GM21360 (cell line): ENCODE results near the gene CLSTN2.

Source experiments
- ATAC-seq: cut with Tn5 transposase; IDR thresholded peaks from one replicate; pipeline ENCODE4 v1.9.1; 2021; ENCODE audit warnings: mild to moderate bottlenecking, moderate library complexity; ENCODE audit not compliant: unreplicated experiment

CLSTN2 gene

DNA sequence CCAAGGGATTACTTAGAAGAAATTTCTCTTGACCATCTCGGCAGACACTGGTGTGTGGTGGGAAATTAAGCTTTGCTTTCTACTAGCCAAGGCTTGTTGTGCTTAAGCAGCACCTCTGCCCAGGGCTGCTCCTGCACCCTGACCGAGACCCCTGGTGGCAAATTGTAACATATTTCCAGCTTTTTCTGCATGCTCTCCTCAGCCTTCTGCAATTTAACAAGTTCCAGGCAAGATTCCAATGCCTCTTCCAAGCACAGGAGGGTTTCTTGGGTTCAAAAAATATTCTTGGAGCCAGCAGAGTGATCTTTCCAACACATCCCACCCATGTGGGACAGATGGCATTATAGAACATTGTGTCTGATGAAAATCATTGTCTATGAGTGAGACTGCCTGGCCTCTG, 210.5 kb downstream of the CLSTN2 start:
- no peak for ATAC-seq

DNA sequence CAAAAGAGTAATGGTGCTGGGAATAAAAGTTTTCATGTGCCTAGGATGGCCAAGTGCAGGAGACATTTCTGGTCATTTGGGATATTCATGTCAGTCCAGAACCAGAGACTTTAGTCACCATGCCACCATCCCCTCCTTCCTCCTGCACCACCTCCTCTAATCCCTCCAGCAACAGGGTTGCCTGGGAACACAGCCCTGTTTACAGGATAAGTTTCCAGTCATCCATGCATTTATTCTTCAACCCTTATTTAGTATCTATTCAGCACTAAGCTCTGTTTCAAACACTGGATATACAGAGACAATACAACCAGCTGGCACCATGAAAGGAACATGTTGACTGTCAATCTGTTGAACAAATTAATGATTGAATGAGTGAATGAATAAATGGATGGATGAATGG, 211.7 kb downstream of the CLSTN2 start:
- ATAC-seq: no peak

DNA sequence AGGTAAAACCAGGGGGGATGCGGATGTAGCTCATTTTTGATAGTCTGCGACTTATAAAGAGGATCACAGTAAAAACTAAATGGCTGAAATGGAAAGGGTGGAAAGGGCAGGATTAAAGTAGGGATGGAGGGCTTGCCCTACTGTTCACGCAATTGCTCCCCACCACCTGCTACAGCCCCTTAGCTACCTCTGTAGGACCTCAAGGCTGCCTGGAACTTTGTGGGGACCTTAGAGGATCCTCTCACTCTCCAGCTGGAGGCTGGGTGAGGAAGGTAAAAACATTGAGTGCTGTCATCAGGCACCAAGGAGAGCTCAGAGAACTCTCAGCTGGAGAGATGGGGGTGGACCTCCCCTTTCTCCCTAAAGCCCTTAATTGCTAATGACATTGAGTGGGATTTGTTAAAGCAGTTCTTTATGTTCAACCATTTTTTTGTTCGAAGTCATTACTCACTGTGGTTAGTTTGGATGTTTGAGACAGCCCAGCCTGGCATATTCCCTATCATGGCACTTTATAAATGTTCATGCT, 213.0 kb downstream of the CLSTN2 start:
- no peak for ATAC-seq

GRCh38 chr3:140148824-140149390, 213.9 kb downstream of the CLSTN2 start:
- ATAC-seq: no peak

DNA sequence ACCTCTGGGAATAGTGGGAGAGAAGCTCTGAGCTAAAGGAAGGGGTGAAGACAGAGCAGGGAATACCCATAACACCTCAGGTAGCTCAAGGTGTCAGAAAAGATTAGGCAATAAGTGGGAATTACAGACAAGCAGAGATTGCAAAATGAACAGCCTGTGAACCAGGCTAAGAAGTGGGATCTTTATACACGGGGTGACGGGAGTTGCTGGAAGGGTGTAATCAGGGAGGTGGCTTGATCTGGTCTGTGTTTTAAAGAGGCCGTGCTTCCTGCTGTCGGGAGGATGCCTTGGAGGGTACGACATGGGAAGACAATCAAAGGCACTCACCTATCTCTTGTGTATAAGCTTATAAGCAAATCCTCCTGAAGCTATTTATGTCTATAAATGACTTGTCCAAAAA, 216.3 kb downstream of the CLSTN2 start:
- ATAC-seq: no peak

DNA sequence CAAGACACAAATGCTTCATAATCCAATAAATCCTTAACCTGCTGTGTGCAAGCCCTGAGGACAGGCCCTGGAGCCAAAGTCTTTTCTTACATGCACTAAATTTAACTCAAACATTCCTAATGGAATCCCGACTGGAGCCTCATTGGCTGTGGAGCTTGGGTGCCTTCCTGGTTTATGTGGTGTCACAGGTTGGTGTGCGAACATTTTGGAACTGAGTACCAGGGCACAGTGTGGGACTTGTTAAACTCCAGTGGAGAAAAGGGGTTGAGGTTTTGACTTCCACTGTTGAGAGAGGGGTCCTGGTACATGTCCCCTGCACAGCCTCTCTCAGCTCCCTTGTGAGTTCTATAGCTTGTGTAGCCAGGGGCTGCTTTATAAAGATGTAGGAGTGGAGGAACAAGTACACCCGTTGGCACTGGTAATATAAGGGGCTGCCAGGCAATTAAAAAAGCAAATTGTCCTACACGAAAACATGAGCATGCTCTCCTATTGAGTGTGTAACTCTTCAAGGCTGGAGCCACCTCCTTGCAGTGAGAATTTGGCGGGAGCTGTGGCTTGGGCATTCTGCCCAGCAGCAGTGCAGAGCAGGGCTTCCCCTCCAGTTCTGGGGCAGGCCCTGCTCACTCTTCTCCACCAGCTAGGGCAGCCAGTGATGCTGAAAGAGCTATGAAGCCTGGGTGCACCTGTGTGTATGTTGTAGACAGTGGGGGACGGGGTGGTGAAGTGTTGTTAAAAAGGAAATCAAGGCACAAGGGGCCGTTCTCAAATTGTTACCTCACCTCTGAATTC, 218.1 kb downstream of the CLSTN2 start:
- no peak for ATAC-seq

DNA sequence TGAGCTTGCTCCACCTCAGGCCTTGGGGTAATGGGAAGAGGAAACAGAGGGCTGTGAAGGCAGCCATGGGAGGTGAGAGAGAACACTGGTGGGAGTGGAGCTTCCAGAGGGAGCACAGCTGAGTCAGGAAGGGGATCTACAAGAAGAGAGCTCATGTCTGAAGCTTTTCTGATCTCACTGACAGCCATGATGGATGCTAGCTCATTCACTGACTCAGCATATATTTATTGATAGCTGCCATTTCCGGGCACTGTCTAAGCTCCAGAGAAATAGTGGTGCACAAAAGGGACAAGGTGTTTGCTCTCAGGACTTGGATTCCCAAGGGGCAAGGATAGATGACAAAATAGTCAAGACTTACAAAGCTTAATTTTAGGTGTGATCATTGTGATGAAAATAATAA, 218.8 kb downstream of the CLSTN2 start:
- no peak for ATAC-seq

- no peak for ATAC-seq
Measured at GRCh38 chr3:140157161-140157560, 222.2 kb downstream of the CLSTN2 start.

- ATAC-seq: no peak
Measured at GRCh38 chr3:140159646-140160045, 224.7 kb downstream of the CLSTN2 start.

DNA sequence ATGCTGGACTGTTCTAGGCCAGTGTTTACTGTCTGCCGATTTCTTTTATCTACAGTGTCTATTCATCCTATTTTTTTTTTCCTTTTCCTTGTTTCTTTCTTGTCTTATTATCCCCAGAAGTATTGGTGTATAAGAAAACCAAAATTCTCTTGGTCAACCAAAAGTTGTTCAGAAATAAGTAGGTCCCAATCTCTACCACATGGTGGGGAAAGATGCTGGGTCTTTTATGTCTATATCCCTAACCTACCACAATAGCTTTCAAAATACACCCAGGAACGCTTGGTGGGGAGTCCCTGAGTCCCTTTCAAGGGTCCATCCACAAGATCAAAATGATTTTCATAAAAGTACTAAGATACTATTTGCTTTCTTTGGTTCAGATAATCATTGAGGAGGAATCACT, 225.6 kb downstream of the CLSTN2 start:
- no peak for ATAC-seq

DNA sequence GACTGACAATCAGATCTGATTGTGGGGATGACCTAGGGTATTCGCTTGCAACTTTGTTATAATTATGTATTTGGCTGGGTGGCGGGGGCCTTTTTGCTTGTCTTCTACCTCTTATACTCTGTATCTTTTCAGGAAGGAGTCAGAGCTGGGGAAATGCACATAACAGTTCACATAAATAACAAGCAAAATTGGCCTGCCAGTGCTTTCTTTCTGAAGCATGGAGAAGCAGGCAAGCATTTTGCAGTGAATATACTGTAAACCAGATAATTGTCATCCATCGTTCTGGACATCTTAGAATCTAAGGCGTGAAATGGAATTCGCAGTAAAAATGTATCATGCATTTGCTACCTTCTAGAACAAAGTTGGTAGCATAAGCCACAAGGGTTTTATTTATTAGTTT, 227.6 kb downstream of the CLSTN2 start:
- ATAC-seq: no peak

DNA sequence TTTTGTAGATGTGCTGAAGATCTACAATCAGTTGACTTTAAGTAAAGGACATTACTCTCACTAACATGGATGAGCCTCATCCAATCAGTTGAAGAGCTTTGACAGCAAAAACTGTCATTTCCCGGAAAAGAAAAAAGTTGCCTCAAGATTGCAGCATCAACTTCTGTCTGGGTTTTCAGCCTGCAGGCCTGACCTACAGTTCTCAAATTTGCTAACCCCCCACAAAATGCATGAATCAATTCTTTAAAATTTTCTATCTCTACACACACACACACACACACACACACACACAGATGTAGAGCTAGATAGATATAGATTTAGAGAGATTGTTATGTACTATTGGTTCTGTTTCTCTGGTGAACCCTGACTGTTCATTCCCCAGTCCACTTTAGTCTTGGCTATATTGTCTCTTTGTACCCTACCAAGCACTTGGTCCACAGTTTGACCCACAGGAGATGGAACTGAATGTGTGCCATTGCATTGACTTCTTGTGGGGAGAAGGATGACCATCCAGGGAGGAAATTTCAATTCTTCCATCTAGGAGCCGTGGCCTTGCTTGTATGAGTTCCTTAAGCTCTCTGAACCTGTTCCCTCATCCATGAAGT, 228.3 kb downstream of the CLSTN2 start:
- no peak for ATAC-seq

DNA sequence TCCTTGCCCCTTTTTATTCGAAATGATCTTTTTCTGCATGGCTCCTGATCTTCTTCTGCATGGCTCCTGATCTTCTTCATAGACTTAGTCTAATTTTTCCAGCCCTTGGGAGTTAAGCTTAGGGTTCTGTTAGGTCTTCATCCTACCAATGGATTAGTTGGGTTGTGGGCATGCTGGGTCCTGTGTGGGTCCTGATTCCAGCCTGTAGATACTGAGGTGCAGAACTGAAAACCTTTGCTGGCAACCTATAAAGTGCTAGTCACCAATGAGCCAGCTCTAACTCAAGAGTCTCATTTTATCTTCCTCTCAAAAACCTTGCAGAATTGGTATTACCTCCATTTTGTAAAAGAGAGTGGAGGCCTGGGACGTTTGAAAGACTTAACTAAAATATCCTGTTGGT, 229.2 kb downstream of the CLSTN2 start:
- no peak for ATAC-seq

- ATAC-seq: no peak
Measured at GRCh38 chr3:140164922-140165590, 230.1 kb downstream of the CLSTN2 start.

- no peak for ATAC-seq
Measured at GRCh38 chr3:140165781-140166180, 230.8 kb downstream of the CLSTN2 start.

DNA sequence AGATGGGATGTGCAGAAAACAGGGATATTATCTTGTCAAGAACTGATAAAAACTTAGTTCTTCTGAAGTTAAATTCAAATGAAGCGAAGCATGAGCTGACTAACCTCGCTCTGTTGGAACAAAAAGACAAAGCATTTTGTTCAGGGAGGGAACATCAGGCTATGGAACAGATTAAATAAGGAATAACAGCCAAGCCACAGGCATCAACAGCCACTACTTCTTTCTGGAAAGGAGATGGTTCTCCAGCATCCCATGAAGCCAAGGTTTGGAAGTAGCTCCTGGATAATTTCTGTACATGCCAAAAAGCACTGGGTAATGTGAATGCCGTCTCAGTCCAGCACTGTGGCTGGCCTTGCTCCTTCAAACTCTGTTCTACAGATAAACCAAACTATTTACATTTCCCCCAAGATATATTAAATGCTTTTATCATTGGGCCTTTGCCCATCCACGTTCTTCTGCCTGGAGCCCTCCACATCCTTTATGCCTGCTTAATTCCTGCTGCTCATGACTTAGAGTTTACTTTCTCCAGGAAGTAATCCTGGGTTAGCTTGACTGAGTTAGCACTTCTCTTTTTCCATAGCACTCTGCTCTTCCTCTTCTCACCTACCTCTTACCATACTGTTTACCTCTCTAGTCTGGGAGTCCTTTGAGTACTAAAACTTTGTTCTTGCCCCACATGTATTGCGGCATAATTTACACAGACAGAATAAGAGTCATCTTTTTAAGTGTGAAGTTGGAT, 232.0 kb downstream of the CLSTN2 start:
- ATAC-seq: no peak

GRCh38 chr3:140167600-140168281, 232.8 kb downstream of the CLSTN2 start:
- ATAC-seq: no peak

GRCh38 chr3:140170612-140171011, 235.6 kb downstream of the CLSTN2 start:
- ATAC-seq: peak; percentile 97

DNA sequence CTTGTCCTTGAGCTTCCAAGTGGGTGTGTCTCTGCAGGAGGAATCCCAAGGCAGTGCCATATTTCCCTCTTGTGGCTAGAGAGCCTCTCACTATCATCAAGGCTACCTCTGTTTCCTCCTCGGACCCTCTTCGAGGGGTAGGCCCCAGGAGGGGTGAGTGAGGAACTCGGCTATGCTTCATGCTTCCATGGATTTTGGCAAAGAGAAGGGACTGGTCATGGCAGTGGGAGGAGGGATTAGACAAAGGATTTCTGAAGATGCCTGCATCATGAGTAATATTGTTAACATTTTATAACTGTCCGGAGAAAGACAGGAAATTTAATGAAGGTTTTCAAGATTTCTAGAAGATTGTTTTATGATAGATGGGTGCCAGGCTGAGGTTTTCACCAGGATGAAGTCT, 241.5 kb downstream of the CLSTN2 start:
- no peak for ATAC-seq

GRCh38 chr3:140177943-140178342, 243.0 kb downstream of the CLSTN2 start:
- no peak for ATAC-seq
